ENCODE data around the gene XK. TPM values are rescaled to one million over a fixed set of nuclear protein-coding genes. Genes with fewer than 3 reads are reported as not detected.

The XK gene
- total and polyA plus RNA-seq, 2 of the 4 experiments (the other 2 are of a cell fraction), result under 0.01 to 0.02 TPM

DNA sequence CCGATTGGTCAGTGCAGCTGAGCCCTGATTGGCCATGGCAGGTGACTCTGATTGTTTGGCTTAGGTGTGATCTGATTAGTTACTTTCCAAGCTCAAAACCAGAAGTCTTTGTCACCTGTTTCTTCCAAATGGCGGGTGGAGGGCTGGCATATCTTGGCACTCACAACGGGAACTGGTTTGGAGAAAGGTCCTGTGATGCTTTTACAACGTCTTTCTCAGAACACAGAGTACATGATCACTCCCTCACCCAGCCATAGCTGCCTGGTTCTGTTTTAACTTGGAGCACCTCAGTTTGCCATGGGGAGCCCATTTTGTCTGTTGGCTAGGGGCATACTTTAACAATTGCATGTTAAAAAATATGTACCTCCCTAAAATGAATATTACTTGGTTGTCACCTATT, 13.0 kb upstream of the XK start:
- H3K9me3 ChIP-seq (ENCODE audit: control insufficient read depth, insufficient read depth, low read length), result no peaks in the 10 kb centered on the region
- H3K14ac ChIP-seq (replicated peaks; ENCODE audit: low read depth, low read length), result no peak overlapping the region
- no peaks in the 10 kb centered on the region for H3K79me1 ChIP-seq (ENCODE audit: low read depth in 1 of 2, low read length in 2 of 2)
- no TSS peak for BruUV-seq (replicated peaks)
- CTCF ChIA-PET, result no interaction called here
- intact Hi-C loops (cut with micrococcal nuclease), result no loop called here
- H2BK20ac ChIP-seq (ENCODE audit: low read depth, low read length), result no peak overlapping the region
- no peak overlapping the region for H2AK5ac ChIP-seq (ENCODE audit: low read depth, low read length)
- H3K23ac ChIP-seq (ENCODE audit: low read depth, low read length), result no peak overlapping the region
- WGBS, 2 experiments (ENCODE audit: extremely low coverage in 2 of 2, insufficient read length in 1 of 2), result no CpG with 5 or more reads among the region's 4 CpGs
- dilution Hi-C loops (cut with HindIII; ENCODE audit: low sequenced_read_pairs, unreplicated experiment), result no loop called here
- H3K9me1 ChIP-seq (ENCODE audit: insufficient read depth, low read length), result no peaks in the 10 kb centered on the region
- H3K36me3 ChIP-seq (ENCODE audit: control insufficient read depth, insufficient read depth, low read length), result no peaks in the 10 kb centered on the region
- H2BK5ac ChIP-seq (ENCODE audit: low read depth, low read length, poor library complexity, severe bottlenecking), result no peak overlapping the region
- H2BK120ac ChIP-seq (ENCODE audit: low read depth, low read length), result no peak overlapping the region
- no peak overlapping the region for H4K91ac ChIP-seq (ENCODE audit: insufficient read depth, low read depth, low read length)
- H3K4me2 ChIP-seq (ENCODE audit: low read depth, low read length), result no peak overlapping the region
- no peak overlapping the region for H2AFZ ChIP-seq (replicated peaks; ENCODE audit: low read length, poor library complexity)
- POLR2A ChIA-PET (ENCODE audit: unreplicated experiment), result no interaction called here
- no peak overlapping the region for H3K9ac ChIP-seq (ENCODE audit: low read depth, low read length)
- no peak overlapping the region for H4K8ac ChIP-seq (ENCODE audit: low read depth in 2 of 2, low read length in 2 of 2)
- DNase-seq (no peak), ATAC-seq (ENCODE audit: low read depth) (no peak)
- no peak overlapping the region for H3K56ac ChIP-seq (ENCODE audit: extremely low read depth, insufficient read depth, low read length)
- no peaks in the 10 kb centered on the region for H4K20me1 ChIP-seq (ENCODE audit: insufficient read depth, low read length)
- TF ChIP-seq RFX5 (IDR thresholded peaks at IDR 0.05; ENCODE audit: low read depth, low read length) (no peak), NFE2L2 (IDR thresholded peaks at IDR 0.05; ENCODE audit: low read depth, low read length) (no peak), CEBPB (IDR thresholded peaks at IDR 0.05; ENCODE audit: low read depth, low read length) (no peak), RAD21 (IDR thresholded peaks at IDR 0.05; ENCODE audit: low read length) (no peak), USF2 (IDR thresholded peaks at IDR 0.05; ENCODE audit: low read depth, low read length) (no peak), FOS (IDR thresholded peaks at IDR 0.05; ENCODE audit: low read depth, low read length) (no peak), MAZ (IDR thresholded peaks at IDR 0.05; ENCODE audit: borderline replicate concordance, low read depth, low read length) (no peak), BHLHE40 (IDR thresholded peaks at IDR 0.05; ENCODE audit: low read depth, low read length) (no peak), SMC3 (IDR thresholded peaks at IDR 0.05; ENCODE audit: low read depth, low read length) (no peak), RCOR1 (IDR thresholded peaks at IDR 0.05; ENCODE audit: insufficient replicate concordance, low read length) (no peak)
- TF ChIP-seq, protein P1, sequence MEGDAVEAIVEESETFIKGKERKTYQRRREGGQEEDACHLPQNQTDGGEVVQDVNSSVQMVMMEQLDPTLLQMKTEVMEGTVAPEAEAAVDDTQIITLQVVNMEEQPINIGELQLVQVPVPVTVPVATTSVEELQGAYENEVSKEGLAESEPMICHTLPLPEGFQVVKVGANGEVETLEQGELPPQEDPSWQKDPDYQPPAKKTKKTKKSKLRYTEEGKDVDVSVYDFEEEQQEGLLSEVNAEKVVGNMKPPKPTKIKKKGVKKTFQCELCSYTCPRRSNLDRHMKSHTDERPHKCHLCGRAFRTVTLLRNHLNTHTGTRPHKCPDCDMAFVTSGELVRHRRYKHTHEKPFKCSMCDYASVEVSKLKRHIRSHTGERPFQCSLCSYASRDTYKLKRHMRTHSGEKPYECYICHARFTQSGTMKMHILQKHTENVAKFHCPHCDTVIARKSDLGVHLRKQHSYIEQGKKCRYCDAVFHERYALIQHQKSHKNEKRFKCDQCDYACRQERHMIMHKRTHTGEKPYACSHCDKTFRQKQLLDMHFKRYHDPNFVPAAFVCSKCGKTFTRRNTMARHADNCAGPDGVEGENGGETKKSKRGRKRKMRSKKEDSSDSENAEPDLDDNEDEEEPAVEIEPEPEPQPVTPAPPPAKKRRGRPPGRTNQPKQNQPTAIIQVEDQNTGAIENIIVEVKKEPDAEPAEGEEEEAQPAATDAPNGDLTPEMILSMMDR (conservative IDR thresholded peaks at IDR 0.05; ENCODE audit: low read depth, low read length), result no peak
- no peak overlapping the region for H2BK15ac ChIP-seq (ENCODE audit: low read depth, low read length)
- no peak overlapping the region for H4K5ac ChIP-seq (ENCODE audit: low read depth, low read length)
- H3K4me3 ChIP-seq (ENCODE audit: insufficient read depth, low read depth, low read length), result no peak overlapping the region
- H3K4ac ChIP-seq (ENCODE audit: low read depth, low read length), result no peak overlapping the region
- H3K4me1 ChIP-seq (ENCODE audit: control insufficient read depth, insufficient read depth, low read length), result no peaks in the 10 kb centered on the region
- peaks cover 7% of the 10 kb centered on the region for H3K27me3 ChIP-seq (ENCODE audit: control insufficient read depth, insufficient read depth, low read length)
- H2AK9ac ChIP-seq (replicated peaks; ENCODE audit: low read depth, low read length, poor library complexity), result no peak overlapping the region
- no peak overlapping the region for H3K18ac ChIP-seq (ENCODE audit: low read depth, low read length)
- no peak overlapping the region for H3K27ac ChIP-seq (ENCODE audit: insufficient read depth, low read length)
- in situ Hi-C loops (cut with MboI; ENCODE audit: low sequenced_read_pairs), result no loop called here
